T-cell (primary cell): ENCODE data around the gene RPL21. TPM values are rescaled to one million over a fixed set of nuclear protein-coding genes. Genes with fewer than 3 reads are reported as not detected.
"Not testable (repeated sequence)": the region's sequence is repeated elsewhere in the genome, so short reads cannot be mapped to it uniquely, and the experiment has no call there.

Experiments
- ATAC-seq, 4 experiments: fragments of 200-7000 bp in 3 of 4; fragments of 150-1000 bp in 1 of 4; cut with Tn5 transposase; replicated peaks in 1 of 4; 1 replicate in 3 of 4; 2 replicates in 1 of 4; pipeline ENCODE4 v1.10.0; 2021; ENCODE audit warnings: moderate library complexity in 3 of 4, mild to moderate bottlenecking in 2 of 4, moderate number of reproducible peaks in 1 of 4
- CTCF ChIA-PET, 2 donors: fragments of 300-600 bp; sonication (Branson Sonifier 250); formaldehyde crosslinking; loops; one replicate each; lab custom pipeline; 2022; ENCODE audit warnings: antibody characterized with exemption in 2 of 2; lab: Charles Lee
- POLR2A ChIA-PET, 2 donors: fragments of 300-600 bp; sonication (Branson Sonifier 250); formaldehyde crosslinking; loops; one replicate each; lab custom pipeline; 2022; ENCODE audit warnings: antibody characterized with exemption in 2 of 2; lab: Charles Lee
- DNase-seq, 35 experiments: peaks; one replicate each; pipeline versions ENCODE4 v3.0.0 to v3.0.0-alpha.2; 2013 to 2023
- H3K27ac ChIP-seq: one replicate; pipeline ENCODE4 v1.5.1; 2013; ENCODE audit warnings: low read length
- H3K27me3 ChIP-seq, 2 experiments: replicated peaks in 1 of 2; 1 replicate in 1 of 2; 2 replicates in 1 of 2; pipeline versions ENCODE4 v1.6.1 to v1.7.0; 2013; ENCODE audit warnings: low read length in 1 of 2, mixed read lengths in 1 of 2; ENCODE audit not compliant: control insufficient read depth in 2 of 2, insufficient read depth in 2 of 2; ENCODE audit errors: extremely low read depth in 1 of 2
- H3K36me3 ChIP-seq, 2 donors: 1 replicate in 1 of 2; 2 replicates in 1 of 2; pipeline versions ENCODE4 v1.6.1 to v1.7.0; 2013; ENCODE audit warnings: low read length in 1 of 2; ENCODE audit not compliant: control insufficient read depth in 2 of 2, insufficient read depth in 1 of 2; ENCODE audit errors: extremely low read depth in 1 of 2
- H3K4me1 ChIP-seq, 2 experiments: 1 replicate in 1 of 2; 2 replicates in 1 of 2; pipeline versions ENCODE4 v1.6.1 to v1.7.0; 2013; ENCODE audit warnings: low read length in 2 of 2, mixed read lengths in 1 of 2; ENCODE audit not compliant: insufficient read depth in 2 of 2, control insufficient read depth in 1 of 2; ENCODE audit errors: extremely low read depth in 1 of 2
- H3K4me3 ChIP-seq, 2 donors: 1 replicate in 1 of 2; 2 replicates in 1 of 2; pipeline versions ENCODE4 v1.5.1 to v1.7.0; 2013; ENCODE audit warnings: mild to moderate bottlenecking in 2 of 2, low read length in 1 of 2, moderate library complexity in 1 of 2; ENCODE audit not compliant: control insufficient read depth in 1 of 2; ENCODE audit errors: extremely low read depth in 1 of 2
- H3K9me3 ChIP-seq: 2 replicates; pipeline ENCODE4 v1.7.0; 2013
- H3K27ac Mint-ChIP-seq, 2 donors: one replicate each; pipeline ENCODE4 v1.8.0; 2020 to 2021; ENCODE audit warnings: mild to moderate bottlenecking in 2 of 2, mixed read lengths in 2 of 2
- H3K27me3 Mint-ChIP-seq, 2 donors: one replicate each; pipeline ENCODE4 v1.8.0; 2021 to 2022; ENCODE audit warnings: mixed read lengths in 2 of 2
- H3K36me3 Mint-ChIP-seq: one replicate; pipeline ENCODE4 v1.8.0; 2021; ENCODE audit warnings: mixed read lengths
- H3K4me1 Mint-ChIP-seq, 3 donors: one replicate each; pipeline ENCODE4 v1.8.0; 2020 to 2022; ENCODE audit warnings: mixed read lengths in 3 of 3, mild to moderate bottlenecking in 1 of 3
- H3K4me3 Mint-ChIP-seq, 3 donors: one replicate each; pipeline ENCODE4 v1.8.0; 2020 to 2022; ENCODE audit warnings: mild to moderate bottlenecking in 3 of 3, mixed read lengths in 3 of 3, moderate library complexity in 3 of 3
- H3K9me3 Mint-ChIP-seq, 3 donors: one replicate each; pipeline ENCODE4 v1.8.0; 2020 to 2022; ENCODE audit warnings: mixed read lengths in 3 of 3
- WGBS: methylation state at CpG from one replicate; pipeline ENCODE4 v1.1.5; 2013; ENCODE audit warnings: missing lambda C conversion rate; ENCODE audit not compliant: insufficient coverage; 5-methylcytosine and 5-hydroxymethylcytosine counted together
- total RNA-seq, 35 experiments: library from RNA in 6 of 35; stranded (reverse) in 6 of 35; fragments of 120-200 nt in 1 of 35; gene quantifications; one replicate each; pipeline versions ENCODE4 v1.2.1 to v1.2.4 and lab custom pipeline; 2013 to 2026

RPL21 gene
- total RNA-seq, 5 donors from 2014 or later (not counting 1 experiment from before 2014, with no cell fraction given) = 1,968 to 2,258 (median 2,221) TPM

GRCh38 chr13:27283906-27284493 is 32.6 kb downstream of the RPL21 start:
- Histone ChIP-seq H3K27me3 (peaks cover 0 to 8% of the 10 kb centered on the region in 2 experiments), H3K4me3 (no peak overlapping the region), H3K9me3 (no peaks in the 10 kb centered on the region), H3K4me1 (no peaks in the 10 kb centered on the region), H3K27ac (no peak overlapping the region), H3K36me3 (no peaks in the 10 kb centered on the region)
- DNase-seq (peak in 1 of 35 experiments; percentile 20), ATAC-seq (no peak)
- ChIA-PET POLR2A (no interaction called here), CTCF (interaction anchor here in 1 of 2 donors (0.9 kb wide), 1 partner anchor 299 kb away, joined by 3 read pairs; no protein-coding TSS in a partner anchor)
- no CpG with 5 or more reads among the region's 4 CpGs for WGBS
- no peak overlapping the region for H3K27ac Mint-ChIP-seq
- no peak overlapping the region for H3K4me3 Mint-ChIP-seq
- H3K27me3 Mint-ChIP-seq = peaks cover 0 to 3% of the 10 kb centered on the region in 2 donors
- no peaks in the 10 kb centered on the region for H3K36me3 Mint-ChIP-seq
- H3K4me1 Mint-ChIP-seq = no peaks in the 10 kb centered on the region
- H3K9me3 Mint-ChIP-seq = no peaks in the 10 kb centered on the region

- H3K27ac ChIP-seq = no peak overlapping the region
- H3K9me3 ChIP-seq = no peaks in the 10 kb centered on the region
- ChIA-PET POLR2A (no interaction called here), CTCF (no interaction called here)
- peaks cover 6 to 11% (median 9%) of the 10 kb centered on the region in 3 donors for H3K4me1 Mint-ChIP-seq
- no peak overlapping the region for H3K4me3 ChIP-seq
- no peak for ATAC-seq
- no peak overlapping the region for H3K4me3 Mint-ChIP-seq
- no peak overlapping the region for H3K27ac Mint-ChIP-seq
- 100% methylated on average over 3 of the region's 4 CpGs for WGBS
- H3K36me3 Mint-ChIP-seq = no peaks in the 10 kb centered on the region
- peaks cover 0 to 2% of the 10 kb centered on the region in 2 experiments for H3K27me3 ChIP-seq
- H3K4me1 ChIP-seq = peaks cover 7 to 10% of the 10 kb centered on the region in 2 experiments
- no peak for DNase-seq
- no peaks in the 10 kb centered on the region for H3K9me3 Mint-ChIP-seq
- H3K27me3 Mint-ChIP-seq = peaks cover 0 to 3% of the 10 kb centered on the region in 2 donors
- no peaks in the 10 kb centered on the region for H3K36me3 ChIP-seq
Observed at GRCh38 chr13:27288392-27288791, 37.0 kb downstream of the RPL21 start.

- Histone ChIP-seq H3K9me3 (no peaks in the 10 kb centered on the region), H3K4me3 (no peak overlapping the region), H3K27ac (no peak overlapping the region), H3K4me1 (peaks cover 12 to 17% of the 10 kb centered on the region in 2 experiments), H3K27me3 (peaks cover 0 to 2% of the 10 kb centered on the region in 2 experiments), H3K36me3 (no peaks in the 10 kb centered on the region)
- Mint-ChIP-seq H3K27ac (no peak overlapping the region), H3K4me1 (peaks cover 13 to 19% (median 17%) of the 10 kb centered on the region in 3 donors), H3K27me3 (peaks cover 0 to under 1% of the 10 kb centered on the region in 2 donors), H3K4me3 (no peak overlapping the region), H3K9me3 (no peaks in the 10 kb centered on the region), H3K36me3 (no peaks in the 10 kb centered on the region)
- 100% methylated on average over 2 of the region's 2 CpGs for WGBS
- ChIA-PET POLR2A (no interaction called here), CTCF (interaction anchor here in 1 of 2 donors (0.8 kb wide), 1 partner anchor 78 kb away, joined by 3 read pairs; no protein-coding TSS in a partner anchor)
- ATAC-seq (no peak), DNase-seq (no peak)
Observed at GRCh38 chr13:27289011-27289665, 37.8 kb downstream of the RPL21 start.

DNA sequence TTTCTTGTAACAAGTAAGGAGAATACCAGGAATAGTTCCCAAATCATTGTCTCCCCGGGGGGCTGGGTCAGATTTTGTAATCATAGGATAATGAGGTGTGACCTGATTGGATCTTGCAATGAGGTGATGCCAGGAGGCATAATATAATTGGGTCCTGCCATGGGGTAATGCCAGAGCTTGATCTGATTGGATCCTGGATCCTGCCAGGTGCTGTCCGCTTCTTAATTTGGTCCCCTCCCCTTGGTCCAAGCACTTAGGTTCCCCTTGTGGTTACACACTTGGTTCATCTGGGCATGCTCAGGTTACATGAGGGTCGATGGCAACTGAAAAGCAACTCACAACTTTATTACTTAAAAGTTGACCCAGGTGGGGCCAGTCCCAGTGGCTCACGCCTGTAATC is 39.4 kb downstream of the RPL21 start:
- ChIA-PET POLR2A (no interaction called here), CTCF (no interaction called here)
- H3K9me3 Mint-ChIP-seq = no peaks in the 10 kb centered on the region
- Histone ChIP-seq H3K9me3 (no peaks in the 10 kb centered on the region), H3K4me1 (peaks cover 24 to 28% of the 10 kb centered on the region in 2 experiments), H3K27me3 (peaks cover 0 to 4% of the 10 kb centered on the region in 2 experiments), H3K36me3 (no peaks in the 10 kb centered on the region), H3K27ac (no peak overlapping the region), H3K4me3 (no peak overlapping the region)
- H3K4me3 Mint-ChIP-seq = no peak overlapping the region
- no peak overlapping the region for H3K27ac Mint-ChIP-seq
- no peak for DNase-seq
- ATAC-seq = no peak
- 87% methylated on average over 4 of the region's 4 CpGs for WGBS
- no peaks in the 10 kb centered on the region for H3K27me3 Mint-ChIP-seq
- no peaks in the 10 kb centered on the region for H3K36me3 Mint-ChIP-seq
- H3K4me1 Mint-ChIP-seq = peaks cover 27 to 34% (median 33%) of the 10 kb centered on the region in 3 donors

DNA sequence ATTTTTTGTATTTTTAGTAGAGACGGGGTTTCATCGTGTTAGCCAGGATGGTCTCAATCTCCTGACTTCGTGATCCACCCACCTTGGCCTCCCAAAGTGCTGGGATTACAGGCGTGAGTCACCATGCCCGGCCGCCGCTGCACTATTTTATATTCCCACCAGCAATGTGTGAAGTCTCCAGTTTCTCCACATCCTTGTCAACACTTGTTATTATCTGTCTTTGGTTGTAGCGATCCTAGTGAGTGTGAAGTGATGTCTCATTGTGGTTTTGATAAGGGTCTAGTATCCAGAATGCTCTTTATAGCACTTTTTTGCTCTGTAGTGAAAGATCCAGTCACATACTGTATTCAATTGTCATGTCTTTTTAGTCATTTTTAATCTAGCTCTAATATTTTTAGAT is 40.6 kb downstream of the RPL21 start:
- H3K27me3 ChIP-seq, H3K9me3 Mint-ChIP-seq, H3K36me3 Mint-ChIP-seq, CTCF ChIA-PET, H3K4me3 ChIP-seq, ATAC-seq, H3K9me3 ChIP-seq, H3K27ac ChIP-seq, H3K36me3 ChIP-seq, H3K4me3 Mint-ChIP-seq, H3K27me3 Mint-ChIP-seq, DNase-seq: not testable (repeated sequence)
- POLR2A ChIA-PET = interaction anchor here in 1 of 2 donors (1.5 kb wide), 1 partner anchor 14 kb away, joined by 3 read pairs; no protein-coding TSS in a partner anchor
- H3K4me1 ChIP-seq = peaks cover 27 to 28% of the 10 kb centered on the region in 2 experiments
- Mint-ChIP-seq H3K4me1 (peaks cover 27 to 34% (median 34%) of the 10 kb centered on the region in 3 donors), H3K27ac (peak overlapping the region in 1 of 2 donors; percentile 20)
- WGBS = no CpG with 5 or more reads among the region's 8 CpGs

GRCh38 chr13:27293076-27293691 is 41.8 kb downstream of the RPL21 start:
- Histone ChIP-seq H3K4me3 (peak overlapping the region in 1 of 2 donors; percentile 45), H3K36me3 (no peaks in the 10 kb centered on the region), H3K4me1 (peaks cover 28 to 29% of the 10 kb centered on the region in 2 experiments), H3K9me3 (no peaks in the 10 kb centered on the region), H3K27ac (peak overlapping the region; percentile 43), H3K27me3 (peaks cover 0 to 2% of the 10 kb centered on the region in 2 experiments)
- DNase-seq (peak in 17 of 35 experiments; percentile 3 to 32 (median 12)), ATAC-seq (peak in 3 of 4 experiments; percentile 34 to 66 (median 37))
- Mint-ChIP-seq H3K27me3 (peaks cover 0 to 3% of the 10 kb centered on the region in 2 donors), H3K4me1 (peaks cover 31 to 34% (median 34%) of the 10 kb centered on the region in 3 donors), H3K36me3 (no peaks in the 10 kb centered on the region), H3K27ac (peak overlapping the region; percentile 88), H3K4me3 (peak overlapping the region; percentile 1 to 68 (median 25)), H3K9me3 (no peaks in the 10 kb centered on the region)
- WGBS = 63% methylated on average over 1 of the region's 8 CpGs
- CTCF ChIA-PET = no interaction called here
- POLR2A ChIA-PET = interaction anchor here (0.5 to 1.5 kb wide), 3 partner anchors 8 to 36 kb away, joined by 3 read pairs; no protein-coding TSS in a partner anchor
